ENCODE data around the gene FLNA.
"Not testable (repeated sequence)": the region's sequence is repeated elsewhere in the genome, so short reads cannot be mapped to it uniquely, and the experiment has no call there.

FLNA gene

DNA sequence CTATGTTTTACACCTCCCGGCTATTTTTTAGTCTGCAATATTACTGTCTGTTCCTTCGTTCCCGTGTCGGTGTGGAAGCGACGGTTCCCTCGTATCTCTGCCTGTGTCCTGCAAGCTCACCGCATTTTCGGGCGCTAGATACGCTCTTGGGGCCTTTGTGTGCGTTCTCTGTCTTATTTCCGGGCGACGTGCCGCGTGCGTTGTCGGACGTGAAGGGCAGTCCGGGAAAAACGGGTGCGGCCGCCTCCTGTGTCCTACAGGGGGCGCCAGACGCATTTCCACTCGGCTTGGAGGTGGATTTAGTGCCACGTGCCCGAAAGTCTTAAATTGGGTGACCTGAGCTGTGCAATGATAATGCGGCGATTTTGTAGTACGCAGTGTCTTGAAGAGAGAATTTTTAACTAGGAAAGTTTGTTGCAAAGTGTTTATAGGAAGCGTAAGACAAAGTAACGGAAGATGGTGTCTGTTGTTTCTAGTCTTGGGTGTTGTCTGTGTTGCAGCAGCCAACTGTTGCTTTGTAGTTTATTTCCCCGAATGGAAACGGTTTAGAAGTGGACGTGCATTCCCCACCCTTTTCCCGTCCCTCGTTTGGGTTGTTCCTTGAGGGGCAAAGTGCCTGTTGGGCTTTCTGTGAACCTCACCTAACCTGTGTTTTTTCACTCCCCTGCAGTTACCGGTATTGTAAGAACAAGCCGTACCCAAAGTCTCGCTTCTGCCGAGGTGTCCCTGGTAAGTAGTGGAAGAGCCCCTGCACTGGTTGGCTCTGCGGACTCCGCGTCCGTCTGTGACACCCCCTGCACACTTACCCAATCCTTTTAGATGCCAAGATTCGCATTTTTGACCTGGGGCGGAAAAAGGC lies 24.5 kb upstream of the FLNA start:
- peak; percentile 38 for DNase-seq (ENCODE audit: low spot score)

DNA sequence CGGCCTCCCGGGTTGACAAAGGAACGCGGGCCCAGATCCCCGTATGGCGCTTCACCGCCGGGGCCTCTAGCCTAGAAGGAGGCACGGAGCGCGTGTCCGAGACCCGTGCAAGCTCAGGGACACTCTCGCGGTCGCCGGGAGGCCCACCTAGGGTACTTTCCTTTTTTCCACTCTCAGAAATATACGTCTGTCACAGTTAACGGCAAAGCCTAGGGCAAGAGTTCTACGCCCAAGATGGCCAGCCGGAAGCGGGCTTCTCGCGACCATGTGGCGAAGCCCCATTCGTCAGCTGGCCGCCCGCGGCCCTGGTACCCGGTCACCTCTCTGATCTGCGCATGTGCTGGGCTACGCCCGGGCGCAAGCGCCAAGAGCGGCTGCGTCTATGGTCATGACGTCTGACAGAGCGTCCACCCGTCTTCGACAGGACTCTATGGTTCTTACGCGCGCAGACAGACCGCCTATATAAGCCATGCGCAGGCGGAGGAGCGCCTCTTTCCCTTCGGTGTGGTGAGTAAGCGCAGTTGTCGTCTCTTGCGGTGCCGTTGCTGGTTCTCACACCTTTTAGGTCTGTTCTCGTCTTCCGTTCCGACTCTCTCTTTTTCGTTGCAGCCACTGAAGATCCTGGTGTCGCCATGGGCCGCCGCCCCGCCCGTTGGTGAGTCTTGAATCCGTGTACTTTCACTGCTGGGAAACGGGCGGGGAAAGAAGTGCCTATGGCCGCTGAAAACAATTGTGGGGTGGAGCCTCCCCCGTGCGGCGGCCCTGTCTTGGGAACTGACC lies 23.6 kb upstream of the FLNA start, which contains the start of gene RPL10:
TSS of gene RPL10 (plus strand) at position 490 of the 780 bp plus-strand sequence. CDS start at position 633, 143 bp downstream.
- peak; percentile 96 for DNase-seq (ENCODE audit: low spot score)

DNA sequence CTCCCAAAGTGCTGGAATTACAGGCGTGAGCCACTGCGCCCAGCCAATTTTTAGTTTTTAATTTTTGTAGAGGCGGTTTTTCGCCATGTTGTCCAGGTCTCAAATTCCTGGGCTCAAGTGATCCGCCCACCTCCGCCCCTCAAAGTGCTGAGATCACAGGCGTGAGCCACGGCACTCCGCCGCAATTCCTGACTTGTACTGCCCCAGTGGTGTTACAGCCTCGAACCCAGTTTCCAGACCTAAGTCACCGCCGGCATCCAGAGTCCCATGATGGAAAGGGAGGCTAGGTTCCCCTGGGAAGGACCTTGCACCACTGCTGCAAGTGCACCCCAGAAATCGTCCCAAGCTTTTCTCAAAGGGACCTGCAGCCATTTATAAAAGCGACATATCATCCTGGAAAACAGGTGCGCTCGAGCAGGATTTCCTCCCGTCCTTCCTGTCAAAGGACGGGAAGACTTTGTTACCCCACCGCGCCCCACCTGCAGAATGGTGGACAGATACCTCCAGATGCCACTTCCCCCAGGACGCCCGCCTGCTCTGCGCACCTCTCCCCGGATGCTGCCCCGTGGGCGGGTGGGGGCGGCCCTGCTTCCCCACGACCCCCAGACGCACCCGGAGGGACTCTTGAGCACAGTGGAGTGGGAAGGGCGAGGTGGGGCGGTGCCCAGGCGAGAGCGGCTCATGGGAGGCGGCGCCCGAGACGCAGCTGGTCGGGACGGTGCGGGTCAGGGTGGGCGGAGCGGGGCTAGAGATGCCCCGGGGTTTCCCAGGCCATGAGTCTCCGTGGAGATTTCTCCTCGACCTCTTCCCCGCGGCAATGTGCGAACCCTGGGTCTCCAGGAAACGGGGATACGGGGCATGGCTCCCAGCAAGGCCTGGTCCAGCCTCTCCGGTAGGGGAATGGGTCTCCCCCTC lies 22.8 kb upstream of the FLNA start:
- peak; percentile 69 for DNase-seq (ENCODE audit: low spot score)

DNA sequence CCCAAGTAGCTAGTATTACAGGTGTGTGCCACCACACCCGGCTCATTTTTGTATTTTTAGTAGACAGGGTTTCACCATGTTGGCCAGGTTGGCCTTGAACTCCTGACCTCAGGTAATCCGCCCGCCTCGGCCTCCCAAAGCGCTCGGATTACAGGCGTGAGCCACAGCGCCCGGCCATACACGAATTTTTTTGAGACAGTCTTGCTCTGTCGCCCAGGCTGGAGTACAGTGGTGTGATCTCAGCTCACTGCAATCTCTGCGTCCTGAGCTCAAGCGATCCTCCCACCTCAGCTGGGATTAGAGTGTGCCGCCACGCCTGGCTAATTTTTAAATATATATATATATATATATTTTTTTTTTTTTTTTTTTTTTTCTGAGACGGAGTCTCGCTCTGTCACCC lies 21.9 kb upstream of the FLNA start:
- not testable (repeated sequence) for DNase-seq (ENCODE audit: low spot score)

DNA sequence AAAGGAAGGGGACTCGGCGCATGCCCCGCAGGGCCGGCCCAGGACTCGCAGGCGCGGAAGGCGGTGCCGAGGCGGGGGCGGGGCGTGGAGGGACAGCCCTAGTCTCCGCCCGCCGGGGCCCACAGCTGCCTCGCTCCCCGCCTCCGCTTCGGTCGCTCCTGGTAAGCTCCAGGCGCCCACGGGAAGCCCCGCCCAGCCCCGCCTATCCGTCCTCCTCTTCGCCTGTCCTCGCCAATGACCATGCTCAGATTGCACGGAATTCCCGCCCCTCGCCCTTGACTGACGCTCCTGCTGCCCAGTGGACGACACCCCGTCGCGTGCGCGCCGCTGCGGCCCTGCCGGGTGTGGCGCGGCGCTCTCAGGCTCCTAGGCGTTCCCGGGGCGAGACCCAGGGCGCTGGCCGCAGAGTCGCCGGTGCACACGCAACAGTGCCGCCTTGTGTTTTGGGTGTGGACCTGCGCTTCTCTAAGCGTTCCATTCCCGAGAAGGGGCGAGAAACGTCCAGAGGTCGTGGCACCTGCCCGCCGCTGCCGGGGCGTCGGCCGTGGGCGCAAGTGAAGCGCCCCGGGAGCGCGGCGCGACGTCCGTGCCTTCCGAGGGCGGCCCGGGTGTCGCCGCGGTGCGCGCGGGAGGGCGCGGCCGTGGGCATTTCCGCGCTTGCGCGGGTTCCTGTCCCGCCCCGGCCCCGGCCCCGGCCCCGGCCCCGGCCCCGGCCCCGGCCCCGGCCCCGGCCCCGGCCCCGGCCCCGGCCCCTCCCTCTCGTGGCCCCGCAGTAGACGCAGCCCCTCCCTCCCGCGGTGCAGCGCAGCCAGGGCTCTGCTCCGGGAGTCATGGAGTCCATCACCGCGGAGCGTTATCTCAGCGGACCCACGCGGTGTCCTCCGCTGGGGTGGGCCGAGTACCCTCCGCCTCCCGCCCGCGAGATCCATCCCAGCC lies 15.6 kb upstream of the FLNA start:
- not testable (repeated sequence) for DNase-seq (ENCODE audit: low spot score)

DNA sequence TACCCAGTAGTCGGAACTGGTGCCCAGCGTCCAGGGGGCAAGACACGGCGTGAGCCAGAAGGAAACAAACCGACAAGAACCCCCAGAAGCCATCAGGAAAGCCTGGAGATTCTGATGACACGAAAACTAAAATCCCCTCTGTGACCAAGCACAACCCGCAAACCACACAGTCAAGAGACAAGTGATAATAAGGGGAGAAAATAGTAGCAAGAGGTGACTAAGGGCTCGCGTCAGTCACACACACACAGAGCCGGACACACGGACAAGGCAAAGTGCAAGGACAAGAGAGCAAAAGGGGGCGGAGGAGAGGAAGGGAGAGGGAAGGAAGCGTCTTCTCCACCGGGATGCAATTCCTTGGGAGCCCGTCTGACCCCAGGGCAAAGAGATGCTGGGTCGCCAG lies 14.2 kb upstream of the FLNA start:
- not testable (repeated sequence) for DNase-seq (ENCODE audit: low spot score)

DNA sequence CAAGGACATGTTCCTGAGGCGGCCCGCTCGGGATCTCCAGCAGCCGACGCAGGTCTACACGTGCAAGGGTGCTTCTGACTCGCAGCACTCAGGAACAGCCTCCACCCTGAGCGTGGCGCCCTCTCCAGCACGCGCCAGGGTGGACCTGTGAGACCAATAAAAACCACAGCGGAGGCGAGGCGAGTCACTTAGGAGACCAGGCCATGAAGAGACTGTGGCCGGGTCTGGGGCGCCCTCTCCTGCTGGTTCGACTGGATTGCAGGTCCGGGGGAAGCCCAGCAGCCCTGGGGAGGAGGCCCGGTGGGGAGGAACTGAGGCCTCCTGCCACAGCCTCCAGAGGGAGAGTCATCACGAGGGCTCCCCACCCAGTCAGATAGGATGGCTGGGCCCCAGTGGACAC lies 13.7 kb upstream of the FLNA start:
- not testable (repeated sequence) for DNase-seq (ENCODE audit: low spot score)

DNA sequence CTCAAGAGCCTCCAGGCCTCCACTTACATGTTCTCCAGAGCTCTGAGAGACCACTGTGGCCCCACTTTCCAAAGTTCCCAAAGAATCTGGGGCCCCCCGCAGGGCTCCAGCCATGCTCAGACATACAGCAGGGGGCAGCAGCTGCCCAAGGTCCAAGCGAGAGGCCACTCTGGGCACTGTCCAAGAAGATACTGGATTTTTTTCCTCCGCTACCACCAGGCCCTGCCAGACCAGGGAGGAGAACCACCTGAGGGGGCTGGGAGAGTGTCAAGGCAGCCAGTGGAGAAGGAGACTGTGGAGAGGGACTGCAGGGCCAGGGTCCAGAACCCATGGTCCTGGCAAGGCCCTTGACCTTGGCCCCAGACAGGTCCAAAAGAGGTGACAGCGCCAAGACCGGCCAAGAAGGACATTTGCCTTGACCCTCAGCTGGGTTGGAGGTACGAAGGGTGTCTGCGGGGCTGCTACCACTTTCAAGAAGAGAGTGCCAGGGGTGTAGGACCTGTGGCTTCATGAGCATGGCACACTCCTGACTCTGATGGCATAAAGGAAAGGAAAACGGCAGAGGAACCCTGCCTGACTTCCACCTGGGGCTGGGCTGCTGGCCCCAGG lies 10.0 kb upstream of the FLNA start:
- no peak for DNase-seq (ENCODE audit: low spot score)

DNA sequence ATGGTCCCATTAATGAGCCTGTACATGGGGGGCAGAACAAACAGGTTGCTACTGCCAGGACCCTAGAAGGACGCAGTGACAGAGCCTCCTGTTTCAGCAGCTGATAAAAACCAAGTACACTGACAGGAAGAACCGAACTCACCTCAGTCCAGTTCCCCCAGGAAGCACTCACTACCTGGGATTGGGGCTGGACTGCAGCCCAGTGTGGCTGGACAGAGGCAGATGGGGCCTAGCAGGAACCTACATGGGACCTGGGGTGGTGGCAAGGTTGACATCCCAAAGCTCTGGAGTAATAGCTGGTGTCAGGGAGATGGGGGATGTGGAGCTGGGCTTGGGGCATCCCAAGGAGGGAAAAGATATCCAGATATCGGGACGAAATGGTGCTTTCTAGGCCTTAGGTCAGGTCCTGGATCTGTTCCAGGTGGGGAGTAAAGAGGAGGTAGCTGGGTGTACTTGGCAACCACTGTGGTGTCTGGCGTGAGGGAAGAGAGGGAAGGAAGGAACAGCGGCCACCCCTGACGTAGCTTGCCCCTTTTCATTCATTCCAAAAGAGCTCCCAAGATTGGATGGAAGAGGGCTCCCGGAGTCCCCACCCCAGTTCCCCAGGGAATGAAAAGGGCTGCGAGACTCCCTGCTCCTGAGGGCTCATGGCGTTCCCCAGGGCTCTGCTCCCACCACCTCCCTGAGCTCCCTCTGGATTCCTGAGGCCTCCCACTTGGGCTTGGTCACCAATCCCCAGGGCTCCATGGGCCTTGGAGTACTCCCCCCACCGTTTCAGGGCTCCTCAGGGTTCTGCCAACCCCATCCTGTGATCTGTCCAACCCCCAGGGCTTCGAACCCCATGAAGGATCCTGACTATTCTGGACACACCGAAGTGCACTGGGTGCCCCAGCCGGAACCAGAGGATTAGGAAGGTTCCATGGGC lies 9.2 kb upstream of the FLNA start:
- no peak for DNase-seq (ENCODE audit: low spot score)

DNA sequence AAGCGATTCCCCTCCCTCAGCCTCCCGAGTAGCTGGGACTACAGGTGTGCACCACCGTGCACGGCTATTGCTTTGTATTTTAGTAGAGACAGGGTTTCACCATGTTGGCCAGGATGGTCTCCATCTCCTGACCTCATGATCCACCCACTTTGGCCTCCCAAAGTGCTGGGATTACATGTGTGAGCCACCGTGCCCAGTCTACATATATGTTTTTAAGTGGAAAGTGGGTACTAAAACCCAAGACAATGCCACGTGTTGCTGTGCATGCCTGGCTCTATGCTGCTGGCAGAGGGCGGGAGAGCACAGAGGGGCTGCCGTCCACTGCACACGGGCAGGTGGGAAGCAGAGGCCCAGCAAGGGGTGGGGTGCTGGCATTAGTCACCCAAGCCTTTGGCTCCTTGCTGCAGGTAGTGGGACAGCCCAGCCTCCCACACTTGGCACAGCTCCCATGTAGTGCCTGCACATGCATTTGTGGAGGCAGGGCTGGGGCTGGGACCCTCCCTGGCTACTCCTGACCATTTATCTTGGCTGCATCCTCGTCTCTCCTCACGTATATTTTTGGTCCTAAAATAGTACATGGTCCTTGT lies 8.1 kb upstream of the FLNA start:
- no peak for DNase-seq (ENCODE audit: low spot score)

DNA sequence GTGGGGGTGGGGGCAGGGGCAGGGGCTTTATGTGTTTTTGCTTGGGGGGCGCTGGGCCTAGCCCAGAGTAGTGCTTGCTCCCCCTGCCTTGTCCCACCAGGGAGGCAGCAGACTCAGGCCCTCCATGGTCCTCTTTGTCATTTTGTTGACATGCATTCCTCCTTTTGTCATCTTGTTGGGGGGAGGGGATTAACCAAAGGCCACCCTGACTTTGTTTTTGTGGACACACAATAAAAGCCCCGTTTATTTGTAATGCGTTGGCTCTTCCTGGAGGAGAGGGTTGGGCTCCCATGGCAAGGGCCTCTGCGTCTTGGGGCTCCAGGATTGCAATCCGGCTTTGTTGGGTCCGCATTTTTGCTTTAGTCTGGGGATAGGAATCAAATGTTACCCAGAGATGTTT lies 6.8 kb upstream of the FLNA start:
- DNase-seq (ENCODE audit: low spot score): no peak

DNA sequence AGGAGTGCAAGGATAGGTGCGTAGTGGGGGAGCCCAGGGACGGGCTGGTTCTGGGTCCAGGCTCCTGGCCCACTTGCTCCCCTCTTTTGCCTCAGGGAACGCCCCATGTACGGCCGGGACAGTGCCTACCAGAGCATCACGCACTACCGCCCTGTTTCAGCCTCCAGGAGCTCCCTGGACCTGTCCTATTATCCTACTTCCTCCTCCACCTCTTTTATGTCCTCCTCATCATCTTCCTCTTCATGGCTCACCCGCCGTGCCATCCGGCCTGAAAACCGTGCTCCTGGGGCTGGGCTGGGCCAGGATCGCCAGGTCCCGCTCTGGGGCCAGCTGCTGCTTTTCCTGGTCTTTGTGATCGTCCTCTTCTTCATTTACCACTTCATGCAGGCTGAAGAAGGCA lies 6.4 kb upstream of the FLNA start:
- no peak for DNase-seq (ENCODE audit: low spot score)

DNA sequence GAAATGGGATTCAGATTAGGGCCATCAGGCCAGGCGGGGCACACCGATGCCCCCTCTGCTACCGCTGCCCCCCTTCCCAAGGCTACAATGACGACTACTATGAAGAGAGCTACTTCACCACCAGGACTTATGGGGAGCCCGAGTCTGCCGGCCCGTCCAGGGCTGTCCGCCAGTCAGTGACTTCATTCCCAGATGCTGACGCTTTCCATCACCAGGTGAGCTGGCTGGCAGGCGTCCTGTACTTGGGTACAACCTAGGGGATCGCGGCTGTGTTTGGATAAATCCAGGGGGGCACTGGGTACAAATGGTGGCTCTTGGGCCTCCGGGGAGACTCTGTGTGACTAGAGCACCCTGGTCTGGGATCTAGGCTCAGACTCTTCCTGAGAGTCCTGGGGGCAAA lies 5.7 kb upstream of the FLNA start:
- DNase-seq (ENCODE audit: low spot score): no peak

DNA sequence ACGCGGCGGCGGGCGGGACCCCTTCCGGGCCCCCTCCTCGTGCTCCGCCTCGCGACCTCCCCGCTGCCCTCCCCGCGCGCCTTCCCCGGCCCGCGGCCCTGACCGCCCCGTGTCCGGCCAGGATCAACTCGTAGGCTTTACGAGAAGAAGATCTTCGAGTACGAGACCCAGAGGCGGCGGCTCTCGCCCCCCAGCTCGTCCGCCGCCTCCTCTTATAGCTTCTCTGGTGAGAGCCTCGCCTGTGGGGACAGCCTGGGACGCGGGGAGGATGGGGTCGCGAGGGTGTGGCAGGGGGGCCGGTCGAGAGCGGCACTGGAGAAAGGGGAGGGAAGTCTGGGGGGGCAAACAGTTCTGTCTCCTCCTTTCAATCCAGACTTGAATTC lies 5.1 kb upstream of the FLNA start:
- no peak for DNase-seq (ENCODE audit: low spot score)

DNA sequence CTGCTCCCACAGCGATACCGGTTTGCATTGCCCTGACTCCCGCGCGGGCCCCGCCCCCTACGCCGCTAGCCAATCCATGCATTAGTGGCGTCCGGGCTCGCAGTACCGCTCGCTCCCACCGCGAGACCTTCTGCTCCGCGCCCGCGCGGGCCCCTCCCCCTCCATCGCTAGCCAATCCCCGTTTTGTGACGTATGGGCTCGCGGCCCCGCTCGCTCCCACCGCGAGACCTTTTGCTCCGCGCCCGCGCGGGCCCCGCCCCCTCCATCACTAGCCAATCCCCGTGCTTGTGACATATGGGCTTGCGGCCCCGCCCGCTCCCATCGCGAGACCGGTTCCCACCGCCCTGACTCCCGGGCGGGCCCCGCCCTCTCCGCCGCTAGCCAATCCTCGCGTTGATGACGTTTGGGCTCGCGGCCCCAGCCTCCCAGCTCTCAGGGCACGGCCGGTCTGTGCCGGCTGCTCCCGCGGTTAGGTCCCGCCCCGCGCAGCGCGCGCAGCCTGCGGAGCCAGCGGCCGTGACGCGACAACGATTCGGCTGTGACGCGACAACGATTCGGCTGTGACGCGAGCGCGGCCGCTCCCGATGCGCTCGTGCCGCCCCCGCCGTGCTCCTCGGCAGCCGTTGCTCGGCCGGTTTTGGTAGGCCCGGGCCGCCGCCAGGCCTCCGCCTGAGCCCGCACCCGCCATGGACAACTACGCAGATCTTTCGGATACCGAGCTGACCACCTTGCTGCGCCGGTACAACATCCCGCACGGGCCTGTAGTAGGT lies 4.5 kb upstream of the FLNA start, which contains the start of gene EMD:
TSS of gene EMD (plus strand) at position 497 of the 770 bp plus-strand sequence. CDS start at position 687, 190 bp downstream.
- peak; percentile 91 for DNase-seq (ENCODE audit: low spot score)

DNA sequence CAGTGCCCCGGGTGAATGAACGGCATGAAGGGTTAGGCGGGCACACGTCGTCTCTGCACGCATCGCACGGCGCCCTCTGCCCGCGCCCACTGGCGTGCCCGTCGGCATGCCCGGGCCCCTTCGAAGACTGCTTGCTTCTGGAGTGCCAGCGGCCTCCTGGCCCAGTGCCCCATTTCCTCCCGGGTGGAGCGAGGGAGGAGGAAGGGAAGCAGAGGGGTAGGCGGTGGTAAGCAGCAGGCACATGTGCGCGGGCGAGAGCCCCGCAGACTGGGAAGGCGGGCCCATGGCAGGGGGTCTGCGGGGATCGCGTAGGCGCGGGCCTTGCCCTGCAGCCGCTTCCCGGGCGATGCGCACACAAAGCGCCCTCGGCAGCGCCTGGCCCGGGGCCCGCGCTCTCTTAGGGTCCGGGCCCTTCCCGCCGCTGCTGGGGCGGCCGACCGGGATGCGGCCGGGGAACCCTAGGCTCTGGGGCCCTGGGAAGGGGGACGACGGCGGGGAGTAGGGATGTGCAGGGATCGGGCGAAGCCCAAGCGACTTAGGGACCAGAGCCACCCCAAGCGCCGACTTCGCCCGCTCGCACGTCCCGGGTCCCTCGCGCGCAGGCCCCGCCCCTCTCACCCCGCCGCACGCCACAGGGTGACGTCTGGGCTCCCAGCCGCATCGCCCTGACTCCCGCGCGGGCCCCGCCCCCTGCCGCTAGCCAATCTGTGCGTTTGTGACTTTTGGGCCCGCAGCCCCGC lies 3.8 kb upstream of the FLNA start:
- peak; percentile 87 for DNase-seq (ENCODE audit: low spot score)

DNA sequence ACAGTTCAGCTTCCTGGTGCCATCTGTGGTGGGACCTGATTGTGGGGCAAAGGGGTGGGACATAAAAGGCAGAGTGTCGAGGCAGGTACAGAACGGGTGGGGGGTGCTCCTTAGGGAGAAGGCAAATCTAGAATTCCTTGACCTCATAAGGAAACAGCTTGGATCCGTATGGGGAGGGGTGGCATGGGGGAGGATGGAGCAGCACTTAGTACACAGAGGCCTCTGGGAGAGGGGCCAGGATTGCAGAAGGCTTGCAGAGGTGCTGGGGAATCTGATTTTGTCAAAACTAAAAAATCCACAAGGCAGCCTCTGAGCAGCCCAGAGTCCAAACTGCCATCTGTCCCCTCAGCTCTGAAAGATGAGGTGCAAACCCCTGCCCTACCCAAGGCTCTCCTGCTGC lies 2.3 kb upstream of the FLNA start:
- DNase-seq (ENCODE audit: low spot score): no peak

DNA sequence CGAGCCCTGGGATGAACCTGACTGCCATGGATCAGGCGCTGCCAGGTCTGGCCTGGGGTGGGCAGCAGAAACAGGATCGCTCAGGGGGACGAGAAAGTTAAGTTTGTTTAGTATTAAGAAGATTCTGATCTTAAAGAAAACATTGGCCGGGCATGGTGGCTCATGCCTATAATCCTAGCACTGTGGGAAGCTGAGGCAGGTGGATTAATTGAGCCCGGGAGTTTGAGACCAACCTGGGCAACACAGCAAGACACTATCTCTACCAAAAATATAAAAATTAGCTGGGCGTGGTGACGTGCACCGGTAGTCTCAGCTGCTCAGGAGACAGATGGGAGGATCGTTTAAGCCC lies 696 bp upstream of the FLNA start:
- no peak for DNase-seq (ENCODE audit: low spot score)

Data from HuH-7 (cell line).